ENCODE results near the gene XCL1. TPM values are rescaled to one million over a fixed set of nuclear protein-coding genes. Genes with fewer than 3 reads are reported as not detected.

Gene XCL1
- total RNA-seq, 1 experiment from 2014 or later = not detected

DNA sequence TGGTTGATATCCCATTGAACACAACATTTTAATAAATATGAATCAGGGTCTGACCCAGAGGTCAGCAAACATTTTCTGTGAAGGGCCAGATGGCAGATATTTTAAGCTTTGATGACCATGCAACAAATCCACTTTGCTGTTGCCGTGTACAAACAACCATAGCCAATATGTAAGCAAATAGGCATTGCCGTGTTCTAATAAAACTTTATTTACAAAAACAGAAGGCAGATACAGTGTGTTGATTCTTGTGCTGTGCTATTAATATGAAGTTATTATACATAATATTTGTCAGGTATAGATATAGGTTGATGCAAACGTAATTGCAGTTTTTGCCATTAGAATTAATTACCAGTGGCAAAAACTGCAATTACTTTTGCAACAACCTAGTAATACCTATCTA lies 8.8 kb upstream of the XCL1 start:
- ChIA-PET POLR2A (ENCODE audit: low non-redundant PET) (no interaction called here), CTCF (no interaction called here)
- no peaks in the 10 kb centered on the region for H3K9me3 ChIP-seq (ENCODE audit: low read depth, low read length, poor library complexity, severe bottlenecking)
- H3K27me3 ChIP-seq (replicated peaks; ENCODE audit: insufficient read depth, low read depth, low read length, poor library complexity) = peaks cover 16% of the 10 kb centered on the region
- H3K36me3 ChIP-seq (ENCODE audit: insufficient read depth, low read length, poor library complexity, severe bottlenecking) = no peaks in the 10 kb centered on the region
- H3K27ac ChIP-seq (ENCODE audit: low read depth, low read length, poor library complexity, severe bottlenecking) = no peak overlapping the region
- intact Hi-C loops (cut with micrococcal nuclease; ENCODE audit: unreplicated experiment) = no loop called here
- TF ChIP-seq EZH2 (IDR thresholded peaks at IDR 0.05; ENCODE audit: borderline replicate concordance, low read depth, low read length, poor library complexity, severe bottlenecking) = no peak
- TF ChIP-seq, protein P1, sequence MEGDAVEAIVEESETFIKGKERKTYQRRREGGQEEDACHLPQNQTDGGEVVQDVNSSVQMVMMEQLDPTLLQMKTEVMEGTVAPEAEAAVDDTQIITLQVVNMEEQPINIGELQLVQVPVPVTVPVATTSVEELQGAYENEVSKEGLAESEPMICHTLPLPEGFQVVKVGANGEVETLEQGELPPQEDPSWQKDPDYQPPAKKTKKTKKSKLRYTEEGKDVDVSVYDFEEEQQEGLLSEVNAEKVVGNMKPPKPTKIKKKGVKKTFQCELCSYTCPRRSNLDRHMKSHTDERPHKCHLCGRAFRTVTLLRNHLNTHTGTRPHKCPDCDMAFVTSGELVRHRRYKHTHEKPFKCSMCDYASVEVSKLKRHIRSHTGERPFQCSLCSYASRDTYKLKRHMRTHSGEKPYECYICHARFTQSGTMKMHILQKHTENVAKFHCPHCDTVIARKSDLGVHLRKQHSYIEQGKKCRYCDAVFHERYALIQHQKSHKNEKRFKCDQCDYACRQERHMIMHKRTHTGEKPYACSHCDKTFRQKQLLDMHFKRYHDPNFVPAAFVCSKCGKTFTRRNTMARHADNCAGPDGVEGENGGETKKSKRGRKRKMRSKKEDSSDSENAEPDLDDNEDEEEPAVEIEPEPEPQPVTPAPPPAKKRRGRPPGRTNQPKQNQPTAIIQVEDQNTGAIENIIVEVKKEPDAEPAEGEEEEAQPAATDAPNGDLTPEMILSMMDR (conservative IDR thresholded peaks at IDR 0.05; ENCODE audit: low read depth, low read length) = no peak
- BruUV-seq (replicated peaks) = no TSS peak
- no peak for DNase-seq (ENCODE audit: low spot score)
- no peak overlapping the region for H3K4me3 ChIP-seq (ENCODE audit: low read depth, low read length, poor library complexity, severe bottlenecking)
- no peaks in the 10 kb centered on the region for H3K4me1 ChIP-seq (ENCODE audit: insufficient read depth, low read length, poor library complexity, severe bottlenecking)

DNA sequence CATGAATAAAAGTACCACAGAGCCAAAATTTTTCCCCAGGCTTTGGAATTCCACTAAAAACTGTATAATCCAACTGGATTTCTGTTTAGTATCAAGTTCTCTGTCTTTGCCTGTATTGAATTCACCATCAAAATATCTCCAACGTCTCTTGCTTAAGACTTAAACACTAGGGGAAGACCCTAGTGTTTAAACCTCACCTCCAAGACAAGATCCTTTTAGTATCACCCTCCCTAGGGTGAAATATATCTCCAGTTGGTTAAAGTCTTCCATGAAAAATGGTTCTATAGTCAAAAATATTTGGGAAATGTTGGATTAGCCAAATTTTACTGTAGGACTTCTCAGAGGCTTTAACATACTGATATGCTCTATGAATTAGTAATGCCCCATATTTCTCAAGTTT lies 8.1 kb upstream of the XCL1 start:
- Histone ChIP-seq H3K4me3 (ENCODE audit: low read depth, low read length, poor library complexity, severe bottlenecking) (no peak overlapping the region), H3K9me3 (ENCODE audit: low read depth, low read length, poor library complexity, severe bottlenecking) (no peaks in the 10 kb centered on the region), H3K4me1 (ENCODE audit: insufficient read depth, low read length, poor library complexity, severe bottlenecking) (no peaks in the 10 kb centered on the region), H3K27ac (ENCODE audit: low read depth, low read length, poor library complexity, severe bottlenecking) (no peak overlapping the region), H3K27me3 (replicated peaks; ENCODE audit: insufficient read depth, low read depth, low read length, poor library complexity) (peaks cover 16% of the 10 kb centered on the region), H3K36me3 (ENCODE audit: insufficient read depth, low read length, poor library complexity, severe bottlenecking) (no peaks in the 10 kb centered on the region)
- CTCF ChIA-PET = no interaction called here
- no peak for DNase-seq (ENCODE audit: low spot score)
- intact Hi-C loops (cut with micrococcal nuclease; ENCODE audit: unreplicated experiment) = no loop called here
- BruUV-seq (replicated peaks) = no TSS peak
- TF ChIP-seq, protein P1 (conservative IDR thresholded peaks at IDR 0.05; ENCODE audit: low read depth, low read length) = no peak
- TF ChIP-seq EZH2 (IDR thresholded peaks at IDR 0.05; ENCODE audit: borderline replicate concordance, low read depth, low read length, poor library complexity, severe bottlenecking) = no peak
- POLR2A ChIA-PET (ENCODE audit: low non-redundant PET) = no interaction called here

DNA sequence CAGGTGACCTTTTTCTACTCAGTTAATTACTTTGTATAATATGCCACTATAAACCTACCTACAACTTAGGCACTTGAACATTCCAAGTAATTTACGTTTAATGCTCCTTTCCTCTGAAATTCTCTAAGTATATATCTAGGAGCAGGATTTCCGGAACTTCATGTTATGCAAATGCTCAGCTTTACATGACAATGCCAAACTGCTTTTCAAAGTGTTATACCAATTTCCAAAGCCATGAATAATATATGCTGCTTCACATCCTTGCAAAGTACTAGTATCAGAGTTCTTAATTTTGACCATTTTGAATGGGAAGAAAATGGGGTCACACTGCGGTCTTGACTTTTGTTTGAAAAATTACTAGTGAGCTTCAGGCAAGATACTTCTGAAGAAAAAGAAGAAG lies 5.8 kb upstream of the XCL1 start:
- POLR2A ChIA-PET (ENCODE audit: low non-redundant PET) = no interaction called here
- no peak overlapping the region for H3K27ac ChIP-seq (ENCODE audit: low read depth, low read length, poor library complexity, severe bottlenecking)
- no peak overlapping the region for H3K4me3 ChIP-seq (ENCODE audit: low read depth, low read length, poor library complexity, severe bottlenecking)
- H3K9me3 ChIP-seq (ENCODE audit: low read depth, low read length, poor library complexity, severe bottlenecking) = no peaks in the 10 kb centered on the region
- TF ChIP-seq, protein P1 (conservative IDR thresholded peaks at IDR 0.05; ENCODE audit: low read depth, low read length) = no peak
- no peak for TF ChIP-seq EZH2 (IDR thresholded peaks at IDR 0.05; ENCODE audit: borderline replicate concordance, low read depth, low read length, poor library complexity, severe bottlenecking)
- intact Hi-C loops (cut with micrococcal nuclease; ENCODE audit: unreplicated experiment) = loop anchor here (5.0 kb wide), 1 partner anchor 228 kb away; no protein-coding TSS in a partner anchor
- no peaks in the 10 kb centered on the region for H3K4me1 ChIP-seq (ENCODE audit: insufficient read depth, low read length, poor library complexity, severe bottlenecking)
- CTCF ChIA-PET = no interaction called here
- H3K36me3 ChIP-seq (ENCODE audit: insufficient read depth, low read length, poor library complexity, severe bottlenecking) = no peaks in the 10 kb centered on the region
- no TSS peak for BruUV-seq (replicated peaks)
- peaks cover 7% of the 10 kb centered on the region for H3K27me3 ChIP-seq (replicated peaks; ENCODE audit: insufficient read depth, low read depth, low read length, poor library complexity)
- DNase-seq (ENCODE audit: low spot score) = no peak

Measured in A673 (cell line).